Activated CD8-positive, alpha-beta T cell treated with anti-CD3 and anti-CD28 coated beads for 36 hours (primary cell): Measurements from ENCODE around the gene ACVR1C. TPM values are rescaled to one million over a fixed set of nuclear protein-coding genes. Genes with fewer than 3 reads are reported as not detected.

Source experiments
- ATAC-seq: fragments of 200-7000 bp; cut with Tn5 transposase; one replicate; pipeline ENCODE4 v1.10.0; 2021; ENCODE audit warnings: mild to moderate bottlenecking, moderate library complexity
- CTCF ChIA-PET: fragments of 350-600 bp; sonication (Branson Sonifier 250); formaldehyde crosslinking; loops from one replicate; lab custom pipeline; 2021; ENCODE audit warnings: antibody characterized with exemption; lab: Charles Lee
- POLR2A ChIA-PET: fragments of 350-600 bp; sonication (Branson Sonifier 250); formaldehyde crosslinking; loops from one replicate; lab custom pipeline; 2021; ENCODE audit warnings: antibody characterized with exemption; lab: Charles Lee
- DNase-seq: peaks from one replicate; pipeline ENCODE4 v3.0.0-alpha.2; 2020
- H3K27ac Mint-ChIP-seq: one replicate; pipeline ENCODE4 v1.8.0; 2021; ENCODE audit warnings: mild to moderate bottlenecking, mixed read lengths
- H3K27me3 Mint-ChIP-seq: one replicate; pipeline ENCODE4 v1.8.0; 2021; ENCODE audit warnings: mixed read lengths
- H3K36me3 Mint-ChIP-seq: one replicate; pipeline ENCODE4 v1.8.0; 2021; ENCODE audit warnings: low read depth, mixed read lengths
- H3K4me1 Mint-ChIP-seq: one replicate; pipeline ENCODE4 v1.8.0; 2021; ENCODE audit warnings: low read depth, mixed read lengths
- H3K4me3 Mint-ChIP-seq: one replicate; pipeline ENCODE4 v1.8.0; 2021; ENCODE audit warnings: mild to moderate bottlenecking, moderate library complexity, mixed read lengths
- H3K9me3 Mint-ChIP-seq: one replicate; pipeline ENCODE4 v1.8.0; 2021; ENCODE audit warnings: mixed read lengths
- CTCF ChIP-seq: fragments of 200-600 bp; IDR thresholded peaks from one replicate; pipeline ENCODE4 v1.8.0; 2022; ENCODE audit warnings: antibody characterized with exemption, mild to moderate bottlenecking
- intact Hi-C: fragments of 100-400 bp; cut with micrococcal nuclease; formaldehyde crosslinking; loops from one replicate; pipeline ENCODE4 v1.10.0; 2022
- total RNA-seq, 2 experiments: library from RNA; stranded (reverse); gene quantifications; one replicate each; pipeline ENCODE4 v1.2.3, GENCODE V29; 2021

The ACVR1C gene
- total RNA-seq = 1 to 10 TPM; 1.7 to 2.2 TPM

DNA sequence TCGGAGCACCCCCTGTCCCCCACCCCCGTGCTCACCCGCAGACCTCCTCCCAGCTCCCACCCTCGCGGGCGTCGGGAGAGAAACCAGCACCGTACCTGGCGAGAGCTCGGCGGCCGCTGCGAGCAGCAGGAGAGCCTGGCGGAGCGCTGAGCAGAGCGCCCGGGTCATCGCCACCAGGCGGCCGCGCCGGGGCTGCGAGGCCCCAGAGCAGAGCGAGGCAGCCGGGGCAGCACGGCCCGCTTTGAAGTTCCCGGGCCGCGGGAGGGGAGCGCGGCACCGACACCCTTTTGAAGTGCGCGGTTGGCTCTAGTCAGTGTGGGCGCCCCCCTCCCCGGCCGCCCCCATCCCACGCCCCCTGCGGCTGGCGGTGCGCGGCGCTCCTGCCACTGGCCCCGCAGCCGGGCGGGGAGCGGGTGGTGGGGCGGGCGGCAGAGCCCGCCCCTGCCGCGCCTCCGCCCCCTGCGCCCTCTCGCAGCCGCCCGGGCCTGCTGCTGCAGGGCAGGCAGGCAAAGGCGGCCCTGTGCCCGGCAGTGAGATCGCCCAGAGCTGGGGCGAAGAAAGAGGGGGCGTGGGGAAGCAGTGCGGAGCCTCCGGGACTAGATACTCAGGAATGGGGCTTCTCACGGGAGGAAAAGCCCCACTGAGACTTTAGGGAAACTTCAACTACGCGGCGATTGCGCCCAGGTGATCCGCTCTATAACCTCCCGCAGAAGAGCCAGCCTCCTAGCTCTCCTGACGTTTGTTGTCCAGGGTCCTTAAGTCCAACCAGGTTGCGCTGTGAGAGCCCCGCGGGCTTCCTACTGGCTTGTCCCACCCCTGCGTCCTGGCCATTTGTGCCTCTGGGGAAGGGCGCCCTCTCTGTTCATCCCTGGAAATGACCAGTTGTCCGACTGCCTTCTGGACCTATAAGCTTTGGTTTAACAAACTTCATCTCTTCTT is at the start of gene ACVR1C:
ACVR1C (minus strand) TSS at position 388 of the 939 bp plus-strand sequence; CDS start at position 168, 220 bp downstream.
- H3K4me1 Mint-ChIP-seq = peaks cover 31% of the 10 kb centered on the region
- TF ChIP-seq CTCF = peak; percentile 53
- H3K4me3 Mint-ChIP-seq = peak within 1 kb of the TSS; percentile 79
- H3K27me3 Mint-ChIP-seq = peaks cover 6% of the 10 kb centered on the region
- peak within 1 kb of the TSS; percentile 45 for H3K27ac Mint-ChIP-seq
- ChIA-PET POLR2A (interaction anchor here (0.7 to 1.5 kb wide), 4 partner anchors 185 to 271 kb away, joined by 3 to 5 read pairs (median 4); partner anchors contain the start of gene CYTIP), CTCF (interaction anchor here (0.7 to 5.7 kb wide), 42 partner anchors 9 to 396 kb away, joined by 3 to 33 read pairs (median 4); no protein-coding TSS in a partner anchor)
- no peaks in the 10 kb centered on the region for H3K9me3 Mint-ChIP-seq
- peak; percentile 72 for DNase-seq
- peak; percentile 87 for ATAC-seq
- no peaks in the 10 kb centered on the region for H3K36me3 Mint-ChIP-seq
- intact Hi-C loops = loop anchor here (10.0 kb wide), 3 partner anchors 134 to 324 kb away; no protein-coding TSS in a partner anchor

GRCh38 chr2:157677941-157678340 is 49.3 kb upstream of the ACVR1C start:
- ChIA-PET CTCF (interaction anchor here (1.0 kb wide), 1 partner anchor 11 kb away, joined by 4 read pairs; no protein-coding TSS in a partner anchor), POLR2A (interaction anchor here (0.7 kb wide), 1 partner anchor 11 kb away, joined by 3 read pairs; no protein-coding TSS in a partner anchor)
- no peaks in the 10 kb centered on the region for H3K4me1 Mint-ChIP-seq
- H3K4me3 Mint-ChIP-seq = no peak overlapping the region
- TF ChIP-seq CTCF = no peak
- H3K36me3 Mint-ChIP-seq = no peaks in the 10 kb centered on the region
- intact Hi-C loops = no loop called here
- no peak overlapping the region for H3K27ac Mint-ChIP-seq
- peaks cover 3% of the 10 kb centered on the region for H3K27me3 Mint-ChIP-seq
- ATAC-seq (no peak), DNase-seq (no peak)
- H3K9me3 Mint-ChIP-seq = no peaks in the 10 kb centered on the region

DNA sequence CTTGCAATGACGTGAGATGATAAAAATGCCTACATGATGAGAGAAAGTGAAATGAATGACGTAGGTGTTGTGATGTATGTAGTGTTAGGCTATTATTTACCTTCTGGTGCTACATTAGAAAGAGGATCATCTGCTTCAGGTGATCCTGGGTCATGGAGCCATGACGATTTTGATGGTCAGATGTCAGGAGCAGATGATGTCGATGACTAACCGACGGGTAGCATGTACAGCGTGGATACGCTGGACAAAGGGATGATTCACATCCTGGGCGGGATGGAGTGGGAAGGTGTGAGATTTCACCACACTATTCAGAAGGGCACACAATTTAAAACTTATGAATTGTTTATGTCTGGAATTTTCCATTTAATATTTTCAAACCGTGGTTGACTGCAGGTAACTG is 43.5 kb upstream of the ACVR1C start:
- H3K36me3 Mint-ChIP-seq = no peaks in the 10 kb centered on the region
- DNase-seq (peak; percentile 14), ATAC-seq (no peak)
- ChIA-PET POLR2A (no interaction called here), CTCF (no interaction called here)
- H3K27me3 Mint-ChIP-seq = peaks cover 3% of the 10 kb centered on the region
- H3K4me1 Mint-ChIP-seq = peaks cover 4% of the 10 kb centered on the region
- no peak overlapping the region for H3K27ac Mint-ChIP-seq
- H3K9me3 Mint-ChIP-seq = no peaks in the 10 kb centered on the region
- H3K4me3 Mint-ChIP-seq = no peak overlapping the region
- TF ChIP-seq CTCF = no peak
- intact Hi-C loops = no loop called here

GRCh38 chr2:157662401-157662800 is 33.7 kb upstream of the ACVR1C start:
- CTCF ChIA-PET = no interaction called here
- H3K4me3 Mint-ChIP-seq = no peak overlapping the region
- no peaks in the 10 kb centered on the region for H3K4me1 Mint-ChIP-seq
- no peak for ATAC-seq
- POLR2A ChIA-PET = no interaction called here
- no peak for DNase-seq
- no peaks in the 10 kb centered on the region for H3K27me3 Mint-ChIP-seq
- H3K27ac Mint-ChIP-seq = no peak overlapping the region
- H3K36me3 Mint-ChIP-seq = no peaks in the 10 kb centered on the region
- no peaks in the 10 kb centered on the region for H3K9me3 Mint-ChIP-seq
- TF ChIP-seq CTCF = no peak
- intact Hi-C loops = no loop called here

- no peak overlapping the region for H3K4me3 Mint-ChIP-seq
- DNase-seq (no peak), ATAC-seq (no peak)
- ChIA-PET POLR2A (no interaction called here), CTCF (no interaction called here)
- H3K27me3 Mint-ChIP-seq = no peaks in the 10 kb centered on the region
- H3K9me3 Mint-ChIP-seq = no peaks in the 10 kb centered on the region
- no peaks in the 10 kb centered on the region for H3K4me1 Mint-ChIP-seq
- intact Hi-C loops = no loop called here
- H3K36me3 Mint-ChIP-seq = no peaks in the 10 kb centered on the region
- TF ChIP-seq CTCF = no peak
- no peak overlapping the region for H3K27ac Mint-ChIP-seq
These were observed 33.1 kb upstream of the ACVR1C start for GRCh38 chr2:157661776-157662175.
